HepG2 (cell line): ENCODE measurements around the gene CYP21A2. TPM values are rescaled to one million over a fixed set of nuclear protein-coding genes. Genes with fewer than 3 reads are reported as not detected.

ENCODE experiments used
- HIVEP1 ChIP-seq: sonication (generic); formaldehyde crosslinking; IDR thresholded peaks from 2 replicates; pipeline ENCODE4 v1.4.0; 2020; ENCODE audit warnings: mild to moderate bottlenecking, missing genetic modification reagents
- HNF4G ChIP-seq, 2 experiments: sonication (generic) in 1 of 2; formaldehyde crosslinking in 1 of 2; IDR thresholded peaks; 2 replicates each; pipeline versions ENCODE4 v1.4.0 to v1.6.1; 2011 to 2020; ENCODE audit warnings: borderline replicate concordance in 2 of 2, low read depth in 2 of 2, mild to moderate bottlenecking in 2 of 2, low read length in 1 of 2, missing genetic modification reagents in 1 of 2, moderate library complexity in 1 of 2
- IKZF1 ChIP-seq: fragments of 450-650 bp; IDR thresholded peaks from 2 replicates; pipeline ENCODE4 v1.7.1; 2016
- KDM1A ChIP-seq: IDR thresholded peaks from 2 replicates; pipeline ENCODE4 v1.6.1; 2016; ENCODE audit warnings: missing compliant biosample characterization
- KLF13 ChIP-seq: sonication (generic); formaldehyde crosslinking; IDR thresholded peaks from 2 replicates; pipeline ENCODE4 v1.4.0; 2020; ENCODE audit warnings: mild to moderate bottlenecking, missing genetic modification reagents
- MAZ ChIP-seq, 2 experiments: sonication (generic) in 1 of 2; formaldehyde crosslinking in 1 of 2; IDR thresholded peaks; 2 replicates each; pipeline versions ENCODE4 v1.5.0 to v1.6.1; 2012 to 2020; ENCODE audit warnings: low read depth in 2 of 2, mild to moderate bottlenecking in 2 of 2, borderline replicate concordance in 1 of 2, improper control_type of control experiment in 1 of 2, low read length in 1 of 2, missing genetic modification reagents in 1 of 2, moderate library complexity in 1 of 2
- NRL ChIP-seq: sonication (generic); formaldehyde crosslinking; IDR thresholded peaks from 2 replicates; pipeline ENCODE4 v1.5.0; 2020; ENCODE audit warnings: missing genetic modification reagents, mild to moderate bottlenecking, moderate library complexity, borderline replicate concordance
- TRIM24 ChIP-seq: sonication (generic); formaldehyde crosslinking; IDR thresholded peaks from 2 replicates; pipeline ENCODE4 v1.8.0; 2022; ENCODE audit warnings: mild to moderate bottlenecking, missing genetic modification reagents
- ZNF292 ChIP-seq: sonication (generic); formaldehyde crosslinking; IDR thresholded peaks from 2 replicates; pipeline ENCODE4 v1.8.1; 2022; ENCODE audit warnings: mild to moderate bottlenecking, low read depth, missing genetic modification reagents, borderline replicate concordance
- ZNF556 ChIP-seq: sonication (generic); formaldehyde crosslinking; IDR thresholded peaks from 2 replicates; pipeline ENCODE4 v1.4.0; 2020; ENCODE audit warnings: mild to moderate bottlenecking, missing genetic modification reagents, borderline replicate concordance
- ZNF564 ChIP-seq: sonication (generic); formaldehyde crosslinking; IDR thresholded peaks from 2 replicates; pipeline ENCODE4 v1.8.1; 2023; ENCODE audit warnings: mild to moderate bottlenecking, missing genetic modification reagents
- polyA plus RNA-seq, 8 experiments: library from polyadenylated mRNA; depleted of rRNA in 3 of 8; stranded (reverse) in 7 of 8; unstranded in 1 of 8; fragments of >200 nt; fragmentation: Illumina TruSeq in 4 of 8; extraction: Trizol in 4 of 8; gene quantifications; 2 replicates each; pipeline versions ENCODE4 v1.2.1 to v1.2.3, GENCODE V29; 2011 to 2016; ENCODE audit warnings: low read depth in 4 of 8, missing spikeins in 1 of 8, mixed read lengths in 1 of 8; ENCODE audit not compliant: insufficient read depth in 1 of 8
- total RNA-seq, 5 experiments: library from RNA; depleted of rRNA; stranded (reverse); fragments of >200 nt; fragmentation: Illumina TruSeq; extraction: Trizol; gene quantifications; 2 replicates each; pipeline ENCODE4 v1.2.3, GENCODE V29; 2016; ENCODE audit warnings: low read depth in 1 of 5
- TF ChIP-seq, protein P1 (sequence below): IDR thresholded peaks from 2 replicates; pipeline ENCODE4 v1.6.1; 2012; ENCODE audit warnings: inconsistent platforms
- TF ChIP-seq, protein P2 (sequence below): sonication (generic); formaldehyde crosslinking; IDR thresholded peaks from 2 replicates; pipeline ENCODE4 v1.5.0; 2020; ENCODE audit warnings: mild to moderate bottlenecking, low read depth, missing genetic modification reagents, borderline replicate concordance
- TF ChIP-seq, protein P3 (sequence below): sonication (generic); formaldehyde crosslinking; IDR thresholded peaks from 2 replicates; pipeline ENCODE4 v1.5.1; 2020; ENCODE audit warnings: mild to moderate bottlenecking, missing genetic modification reagents, moderate library complexity
- TF ChIP-seq, protein P4 (sequence below): sonication (generic); formaldehyde crosslinking; IDR thresholded peaks from 2 replicates; pipeline ENCODE4 v1.4.0; 2020; ENCODE audit warnings: missing genetic modification reagents

CYP21A2 gene
- total and polyA plus RNA-seq, 2 of the 13 experiments (the other 11 are each of a cell fraction or from before 2014, with no cell fraction given): 1.5 to 6.3 TPM

DNA sequence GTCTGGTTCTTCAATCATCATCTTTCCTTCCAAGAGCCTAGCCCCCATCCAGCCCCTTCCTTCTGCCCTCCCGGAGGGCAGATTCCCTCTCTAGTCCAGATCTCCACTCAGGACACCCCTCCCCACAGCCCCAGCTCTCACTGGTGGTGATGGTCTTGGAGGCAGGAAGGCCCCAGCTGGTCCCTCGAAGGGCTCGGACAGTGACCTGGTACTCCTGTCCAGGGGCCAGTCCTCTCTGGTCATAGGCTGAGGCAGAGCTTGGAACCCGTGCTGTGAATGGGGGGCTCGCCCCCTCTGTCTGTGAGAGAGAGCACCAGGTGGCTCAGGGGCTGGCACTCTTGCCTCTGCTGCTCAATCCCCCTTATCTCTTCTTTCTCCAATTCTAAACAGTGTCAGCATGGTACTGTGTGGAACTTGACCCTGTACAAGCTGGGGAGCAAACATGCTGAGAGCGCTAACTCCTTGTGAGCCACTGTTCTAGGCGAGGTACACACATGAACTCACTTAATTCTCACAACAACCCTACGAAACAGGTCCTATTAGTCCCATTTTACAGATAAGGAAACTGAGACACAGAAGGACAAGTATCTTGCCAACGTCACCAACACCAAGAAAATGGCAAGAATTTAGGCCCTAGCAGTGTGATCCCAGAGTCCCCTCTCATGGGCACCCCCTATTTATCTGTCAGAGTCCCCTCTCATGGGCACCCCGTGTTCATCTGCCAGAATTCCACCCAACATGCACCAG lies 51.0 kb downstream of the CYP21A2 start (continued):
- TF ChIP-seq ZNF292 (CRISPR knock-in tag) (peak; percentile 45; the same call in 1 of the 2 replicates), MAZ (IDR thresholded peaks at IDR 0.05; ENCODE audit: borderline replicate concordance, low read depth, low read length) (no peak), MAZ (CRISPR knock-in tag; IDR thresholded peaks at IDR 0.05; ENCODE audit: low read depth) (no peak), HNF4G (IDR thresholded peaks at IDR 0.05; ENCODE audit: borderline replicate concordance, low read depth, low read length) (peak; percentile 39), HNF4G (CRISPR knock-in tag; IDR thresholded peaks at IDR 0.05; ENCODE audit: borderline replicate concordance, low read depth) (no peak), NRL (CRISPR knock-in tag) (peak; percentile 6; the same call in 1 of the 2 replicates), KDM1A (CRISPR knock-in tag) (peak; percentile 61; the same call in 1 of the 2 replicates), TRIM24 (CRISPR knock-in tag) (0 out of 2 replicates have a peak, but pooled peaks have one; percentile 21), HIVEP1 (CRISPR knock-in tag) (no peak), ZNF564 (no peak), ZNF556 (CRISPR knock-in tag) (0 out of 2 replicates have a peak, but pooled peaks have one; percentile 24), IKZF1 (no peak), KLF13 (CRISPR knock-in tag) (0 out of 2 replicates have a peak, but pooled peaks have one; percentile 31)
- TF ChIP-seq, protein P1, sequence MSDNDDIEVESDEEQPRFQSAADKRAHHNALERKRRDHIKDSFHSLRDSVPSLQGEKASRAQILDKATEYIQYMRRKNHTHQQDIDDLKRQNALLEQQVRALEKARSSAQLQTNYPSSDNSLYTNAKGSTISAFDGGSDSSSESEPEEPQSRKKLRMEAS: 0 out of 2 replicates have a peak, but pooled peaks have one; percentile 22
- TF ChIP-seq, protein P2, sequence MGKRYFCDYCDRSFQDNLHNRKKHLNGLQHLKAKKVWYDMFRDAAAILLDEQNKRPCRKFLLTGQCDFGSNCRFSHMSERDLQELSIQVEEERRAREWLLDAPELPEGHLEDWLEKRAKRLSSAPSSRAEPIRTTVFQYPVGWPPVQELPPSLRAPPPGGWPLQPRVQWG (CRISPR knock-in tag): no peak
- TF ChIP-seq, protein P3, sequence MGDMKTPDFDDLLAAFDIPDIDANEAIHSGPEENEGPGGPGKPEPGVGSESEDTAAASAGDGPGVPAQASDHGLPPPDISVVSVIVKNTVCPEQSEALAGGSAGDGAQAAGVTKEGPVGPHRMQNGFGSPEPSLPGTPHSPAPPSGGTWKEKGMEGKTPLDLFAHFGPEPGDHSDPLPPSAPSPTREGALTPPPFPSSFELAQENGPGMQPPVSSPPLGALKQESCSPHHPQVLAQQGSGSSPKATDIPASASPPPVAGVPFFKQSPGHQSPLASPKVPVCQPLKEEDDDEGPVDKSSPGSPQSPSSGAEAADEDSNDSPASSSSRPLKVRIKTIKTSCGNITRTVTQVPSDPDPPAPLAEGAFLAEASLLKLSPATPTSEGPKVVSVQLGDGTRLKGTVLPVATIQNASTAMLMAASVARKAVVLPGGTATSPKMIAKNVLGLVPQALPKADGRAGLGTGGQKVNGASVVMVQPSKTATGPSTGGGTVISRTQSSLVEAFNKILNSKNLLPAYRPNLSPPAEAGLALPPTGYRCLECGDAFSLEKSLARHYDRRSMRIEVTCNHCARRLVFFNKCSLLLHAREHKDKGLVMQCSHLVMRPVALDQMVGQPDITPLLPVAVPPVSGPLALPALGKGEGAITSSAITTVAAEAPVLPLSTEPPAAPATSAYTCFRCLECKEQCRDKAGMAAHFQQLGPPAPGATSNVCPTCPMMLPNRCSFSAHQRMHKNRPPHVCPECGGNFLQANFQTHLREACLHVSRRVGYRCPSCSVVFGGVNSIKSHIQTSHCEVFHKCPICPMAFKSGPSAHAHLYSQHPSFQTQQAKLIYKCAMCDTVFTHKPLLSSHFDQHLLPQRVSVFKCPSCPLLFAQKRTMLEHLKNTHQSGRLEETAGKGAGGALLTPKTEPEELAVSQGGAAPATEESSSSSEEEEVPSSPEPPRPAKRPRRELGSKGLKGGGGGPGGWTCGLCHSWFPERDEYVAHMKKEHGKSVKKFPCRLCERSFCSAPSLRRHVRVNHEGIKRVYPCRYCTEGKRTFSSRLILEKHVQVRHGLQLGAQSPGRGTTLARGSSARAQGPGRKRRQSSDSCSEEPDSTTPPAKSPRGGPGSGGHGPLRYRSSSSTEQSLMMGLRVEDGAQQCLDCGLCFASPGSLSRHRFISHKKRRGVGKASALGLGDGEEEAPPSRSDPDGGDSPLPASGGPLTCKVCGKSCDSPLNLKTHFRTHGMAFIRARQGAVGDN (CRISPR knock-in tag): peak; percentile 39; the same call in 1 of the 2 replicates
- TF ChIP-seq, protein P4, sequence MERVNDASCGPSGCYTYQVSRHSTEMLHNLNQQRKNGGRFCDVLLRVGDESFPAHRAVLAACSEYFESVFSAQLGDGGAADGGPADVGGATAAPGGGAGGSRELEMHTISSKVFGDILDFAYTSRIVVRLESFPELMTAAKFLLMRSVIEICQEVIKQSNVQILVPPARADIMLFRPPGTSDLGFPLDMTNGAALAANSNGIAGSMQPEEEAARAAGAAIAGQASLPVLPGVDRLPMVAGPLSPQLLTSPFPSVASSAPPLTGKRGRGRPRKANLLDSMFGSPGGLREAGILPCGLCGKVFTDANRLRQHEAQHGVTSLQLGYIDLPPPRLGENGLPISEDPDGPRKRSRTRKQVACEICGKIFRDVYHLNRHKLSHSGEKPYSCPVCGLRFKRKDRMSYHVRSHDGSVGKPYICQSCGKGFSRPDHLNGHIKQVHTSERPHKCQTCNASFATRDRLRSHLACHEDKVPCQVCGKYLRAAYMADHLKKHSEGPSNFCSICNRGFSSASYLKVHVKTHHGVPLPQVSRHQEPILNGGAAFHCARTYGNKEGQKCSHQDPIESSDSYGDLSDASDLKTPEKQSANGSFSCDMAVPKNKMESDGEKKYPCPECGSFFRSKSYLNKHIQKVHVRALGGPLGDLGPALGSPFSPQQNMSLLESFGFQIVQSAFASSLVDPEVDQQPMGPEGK: 0 out of 2 replicates have a peak, but pooled peaks have one; percentile 12
